ENCODE measurements around the gene RXRG. TPM values are rescaled to one million over a fixed set of nuclear protein-coding genes. Genes with fewer than 3 reads are reported as not detected.

RXRG gene
- total RNA-seq, 1 experiment from 2014 or later = not detected

DNA sequence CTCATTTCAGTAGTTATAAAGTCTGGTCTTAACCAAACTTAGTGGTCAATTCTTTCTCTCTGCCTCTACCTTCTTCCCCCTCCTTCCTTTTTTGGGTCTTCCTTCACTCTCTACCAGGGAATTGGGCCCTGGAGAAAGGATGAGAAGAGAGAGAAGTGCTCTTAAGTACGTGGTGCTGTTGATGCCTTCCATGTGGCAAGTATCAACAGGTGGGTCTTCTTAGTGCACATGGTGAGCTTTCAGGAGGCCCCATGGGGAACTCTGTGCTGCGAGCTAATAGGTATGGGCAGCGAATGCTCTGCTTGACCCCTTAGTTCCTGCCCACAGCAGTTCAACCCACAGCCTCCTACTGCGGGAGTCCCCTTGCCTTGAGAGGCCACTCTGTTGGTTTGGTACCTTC is 49.0 kb downstream of the RXRG start:
- Histone ChIP-seq H3K36me3 (no peaks in the 10 kb centered on the region), H3K9me3 (no peaks in the 10 kb centered on the region), H3K27me3 (peaks cover 7% of the 10 kb centered on the region; the same call in 1 of the 2 replicates), H3K4me3 (no peak overlapping the region)
- DNase-seq = no peak

GRCh38 chr1:165395478-165395877 is 49.4 kb downstream of the RXRG start:
- Histone ChIP-seq H3K36me3 (no peaks in the 10 kb centered on the region), H3K9me3 (no peaks in the 10 kb centered on the region), H3K4me3 (no peak overlapping the region), H3K27me3 (peaks cover 10% of the 10 kb centered on the region; the same call in 1 of the 2 replicates)
- DNase-seq = no peak

DNA sequence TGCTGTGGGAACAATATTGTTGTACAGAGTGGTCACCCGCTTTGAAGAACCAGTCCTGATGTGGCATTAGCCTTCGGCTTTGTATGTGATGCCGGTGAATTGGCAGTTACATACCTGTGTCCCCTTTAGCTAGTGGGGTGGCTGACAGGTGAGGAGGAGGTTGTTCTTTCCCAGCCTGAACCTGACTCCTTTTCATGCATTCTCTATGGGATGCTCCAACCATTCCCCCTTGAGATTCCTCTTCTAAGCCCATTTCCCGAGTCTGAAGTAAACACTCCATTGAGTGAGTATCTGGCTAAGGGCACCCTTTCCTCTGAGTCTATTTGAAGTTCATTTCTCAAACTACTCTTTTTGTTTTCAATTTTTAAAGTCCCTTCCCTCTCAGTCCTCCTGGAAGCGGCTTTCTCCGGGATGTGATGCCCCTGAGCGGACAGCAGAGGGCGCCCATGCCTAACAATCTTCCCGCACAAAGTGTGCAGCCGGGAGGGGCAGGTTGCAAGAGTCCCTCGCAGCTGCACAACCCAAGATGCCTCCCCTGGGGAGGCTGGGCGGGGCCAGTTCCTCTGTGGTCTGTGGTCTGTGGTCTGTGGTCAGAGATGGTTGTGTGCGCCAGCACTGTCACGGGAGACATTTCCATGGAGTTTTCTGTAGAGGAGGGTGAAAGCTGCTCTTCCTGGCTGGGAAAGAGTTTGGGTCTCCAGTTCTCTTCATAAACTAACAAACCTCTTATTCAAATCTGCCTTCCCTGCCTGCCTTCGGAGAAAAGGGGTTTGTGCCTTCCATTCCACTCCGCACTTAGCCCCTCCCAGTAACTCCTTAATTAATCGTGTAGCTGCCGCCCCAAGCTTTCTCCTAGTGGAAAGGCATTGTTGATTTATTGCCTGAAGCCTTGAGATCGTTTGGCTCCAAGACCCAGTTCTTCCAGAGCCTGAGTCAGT is 52.0 kb downstream of the RXRG start:
- Histone ChIP-seq H3K9me3 (no peaks in the 10 kb centered on the region), H3K36me3 (no peaks in the 10 kb centered on the region), H3K4me3 (0 out of 2 replicates have a peak overlapping the region, but pooled peaks have one; percentile 5), H3K27me3 (peaks cover 10% of the 10 kb centered on the region; the same call in 1 of the 2 replicates)
- DNase-seq = peak; percentile 86

GRCh38 chr1:165389609-165390008 is 55.3 kb downstream of the RXRG start:
- H3K4me3 ChIP-seq = no peak overlapping the region
- no peak for DNase-seq
- peaks cover 10% of the 10 kb centered on the region; the same call in 1 of the 2 replicates for H3K27me3 ChIP-seq
- H3K9me3 ChIP-seq = no peaks in the 10 kb centered on the region
- no peaks in the 10 kb centered on the region for H3K36me3 ChIP-seq

GRCh38 chr1:165387961-165388360 is 57.0 kb downstream of the RXRG start:
- Histone ChIP-seq H3K36me3 (no peaks in the 10 kb centered on the region), H3K27me3 (peaks cover 10% of the 10 kb centered on the region; the same call in 1 of the 2 replicates), H3K9me3 (no peaks in the 10 kb centered on the region), H3K4me3 (no peak overlapping the region)
- DNase-seq = no peak

DNA sequence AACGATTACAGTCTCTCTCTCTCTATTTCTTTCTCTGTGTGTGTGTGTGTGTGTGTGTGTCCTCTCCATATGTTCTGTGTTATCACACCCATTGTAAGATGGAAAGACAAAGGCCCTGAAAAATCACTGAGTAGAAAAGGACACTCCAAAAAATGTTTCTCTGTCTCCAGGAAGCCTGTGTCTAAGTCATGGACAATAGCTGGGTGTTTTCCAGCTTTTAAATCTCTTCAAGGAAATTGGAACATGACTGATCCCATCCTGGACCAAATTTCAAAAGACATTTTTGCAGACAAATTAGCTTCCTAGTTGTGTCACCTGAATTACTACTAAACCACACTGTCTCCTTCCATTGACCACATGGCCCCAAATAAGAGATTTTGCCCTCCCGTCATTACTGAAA is 57.4 kb downstream of the RXRG start:
- Histone ChIP-seq H3K9me3 (no peaks in the 10 kb centered on the region), H3K4me3 (no peak overlapping the region), H3K36me3 (no peaks in the 10 kb centered on the region), H3K27me3 (peaks cover 7% of the 10 kb centered on the region; the same call in 1 of the 2 replicates)
- no peak for DNase-seq

DNA sequence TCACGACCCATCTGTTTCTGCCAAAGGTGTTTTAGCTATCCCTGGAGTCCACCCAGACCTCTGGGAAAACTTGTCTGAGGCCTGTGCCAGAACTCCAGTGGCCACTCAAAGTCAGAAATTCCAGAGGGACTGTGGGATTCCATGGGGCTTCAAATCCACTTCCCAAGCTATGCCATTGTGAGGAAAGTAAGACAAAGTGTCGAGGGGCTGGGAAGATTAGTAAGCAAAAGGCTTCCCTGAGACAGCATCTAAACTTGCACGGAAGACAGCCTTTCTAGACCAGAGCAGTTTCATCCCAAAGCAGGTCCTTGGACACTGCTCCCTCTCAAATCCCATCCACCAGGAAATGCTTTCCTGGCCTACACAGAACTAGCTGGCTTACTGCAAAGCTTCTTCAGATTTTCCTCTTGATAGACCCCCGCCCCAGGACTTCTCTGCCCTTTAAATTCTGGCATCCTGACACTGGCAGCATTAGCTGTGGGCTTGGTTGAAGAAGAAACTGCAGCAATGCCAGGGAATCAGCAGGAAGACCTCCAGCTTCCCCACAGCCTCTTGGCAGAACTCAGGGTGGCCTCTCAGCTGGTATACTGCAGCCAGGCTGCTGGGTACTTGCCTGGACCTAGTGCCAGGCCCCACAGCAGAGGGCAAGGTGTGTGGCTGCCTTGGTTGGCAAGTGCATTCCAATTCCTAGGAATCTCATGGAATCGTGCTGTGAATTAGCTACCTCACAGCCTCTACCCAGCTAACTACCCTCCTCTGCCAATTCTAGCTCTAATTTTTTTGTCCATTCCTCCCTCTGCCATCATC is 61.1 kb downstream of the RXRG start:
- no peaks in the 10 kb centered on the region for H3K27me3 ChIP-seq
- H3K4me3 ChIP-seq = no peak overlapping the region
- DNase-seq = peak; percentile 88
- H3K9me3 ChIP-seq = no peaks in the 10 kb centered on the region
- no peaks in the 10 kb centered on the region for H3K36me3 ChIP-seq

- Histone ChIP-seq H3K4me3 (no peak overlapping the region), H3K27me3 (no peaks in the 10 kb centered on the region), H3K36me3 (no peaks in the 10 kb centered on the region), H3K9me3 (no peaks in the 10 kb centered on the region)
- DNase-seq = peak; percentile 99
These were observed 61.9 kb downstream of the RXRG start for GRCh38 chr1:165383067-165383466.

- Histone ChIP-seq H3K27me3 (no peaks in the 10 kb centered on the region; the same call in 1 of the 2 replicates), H3K4me3 (no peak overlapping the region), H3K9me3 (no peaks in the 10 kb centered on the region), H3K36me3 (no peaks in the 10 kb centered on the region)
- peak; percentile 49 for DNase-seq
These were observed 63.0 kb downstream of the RXRG start for GRCh38 chr1:165381745-165382505.

DNA sequence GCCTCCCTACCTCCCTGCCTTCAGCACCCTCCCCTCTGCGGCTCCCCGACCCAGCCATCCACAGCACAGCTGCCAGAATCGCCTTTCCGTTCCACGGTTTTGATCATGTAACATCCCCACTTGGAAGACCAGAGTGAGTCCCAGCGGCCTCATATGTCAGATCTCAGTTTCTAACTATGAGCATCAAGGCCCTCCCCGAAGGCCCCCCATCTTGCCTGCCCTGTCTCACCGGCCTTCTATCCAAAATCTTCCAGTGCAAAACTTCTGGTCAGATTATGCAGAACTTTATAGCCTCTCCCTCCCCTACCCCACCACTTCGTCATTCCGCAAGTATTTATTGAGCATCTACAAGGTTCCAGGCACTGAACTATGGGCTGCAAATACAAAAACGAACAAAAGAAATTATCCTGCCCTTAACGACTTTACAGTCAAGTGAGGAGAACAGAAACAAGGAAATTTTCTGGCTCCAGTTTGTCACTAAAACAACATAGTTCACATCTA is 68.1 kb downstream of the RXRG start:
- H3K4me3 ChIP-seq = peak overlapping the region; percentile 25

GRCh38 chr1:165376041-165376810 is 68.7 kb downstream of the RXRG start:
- Histone ChIP-seq H3K4me3 (peak overlapping the region; percentile 25), H3K36me3 (no peaks in the 10 kb centered on the region), H3K9me3 (no peaks in the 10 kb centered on the region), H3K27me3 (no peaks in the 10 kb centered on the region; the same call in 1 of the 2 replicates)
- peak; percentile 99 for DNase-seq

More for the DNA sequence above, 68.1 kb downstream of the RXRG start:
- Histone ChIP-seq H3K27me3 (no peaks in the 10 kb centered on the region; the same call in 1 of the 2 replicates), H3K9me3 (no peaks in the 10 kb centered on the region), H3K36me3 (no peaks in the 10 kb centered on the region)
- no peak for DNase-seq

- no peak for DNase-seq
- Histone ChIP-seq H3K36me3 (no peaks in the 10 kb centered on the region), H3K27me3 (no peaks in the 10 kb centered on the region; the same call in 1 of the 2 replicates), H3K9me3 (no peaks in the 10 kb centered on the region), H3K4me3 (peak overlapping the region; percentile 25; the same call in 1 of the 2 replicates)
These were observed 69.3 kb downstream of the RXRG start for GRCh38 chr1:165375623-165376022.

- Histone ChIP-seq H3K36me3 (no peaks in the 10 kb centered on the region), H3K4me3 (no peak overlapping the region), H3K27me3 (no peaks in the 10 kb centered on the region; the same call in 1 of the 2 replicates), H3K9me3 (peaks cover 2% of the 10 kb centered on the region; the same call in 1 of the 2 replicates)
- DNase-seq = no peak
These were observed 73.2 kb downstream of the RXRG start for GRCh38 chr1:165371588-165372225.

GRCh38 chr1:165369255-165369848 is 75.6 kb downstream of the RXRG start:
- peak; percentile 49 for DNase-seq
- Histone ChIP-seq H3K36me3 (no peaks in the 10 kb centered on the region), H3K4me3 (no peak overlapping the region), H3K27me3 (no peaks in the 10 kb centered on the region; the same call in 1 of the 2 replicates), H3K9me3 (peaks cover 2% of the 10 kb centered on the region; the same call in 1 of the 2 replicates)

All from MG63 (cell line).